Suprapubic skin (tissue), 4 donors: ENCODE data around the gene ZFYVE26.

Experiments used
- CTCF ChIP-seq, 2 donors: fragments of 200-600 bp in 1 of 2; fragments of 450-650 bp in 1 of 2; sonication (generic) in 1 of 2; IDR thresholded peaks; one replicate each; pipeline ENCODE4 v1.5.1; 2016 to 2019; ENCODE audit warnings: antibody characterized with exemption in 2 of 2, mild to moderate bottlenecking in 1 of 2, moderate library complexity in 1 of 2
- POLR2A ChIP-seq, 2 donors: fragments of 450-650 bp; IDR thresholded peaks; one replicate each; pipeline ENCODE4 v1.6.1; 2017; ENCODE audit warnings: antibody characterized with exemption in 2 of 2, mild to moderate bottlenecking in 2 of 2, moderate library complexity in 2 of 2
- POLR2AphosphoS5 ChIP-seq, 3 donors: sonication (generic); formaldehyde crosslinking; IDR thresholded peaks; one replicate each; pipeline ENCODE4 v1.6.1; 2017; ENCODE audit warnings: antibody characterized with exemption in 3 of 3

DNA sequence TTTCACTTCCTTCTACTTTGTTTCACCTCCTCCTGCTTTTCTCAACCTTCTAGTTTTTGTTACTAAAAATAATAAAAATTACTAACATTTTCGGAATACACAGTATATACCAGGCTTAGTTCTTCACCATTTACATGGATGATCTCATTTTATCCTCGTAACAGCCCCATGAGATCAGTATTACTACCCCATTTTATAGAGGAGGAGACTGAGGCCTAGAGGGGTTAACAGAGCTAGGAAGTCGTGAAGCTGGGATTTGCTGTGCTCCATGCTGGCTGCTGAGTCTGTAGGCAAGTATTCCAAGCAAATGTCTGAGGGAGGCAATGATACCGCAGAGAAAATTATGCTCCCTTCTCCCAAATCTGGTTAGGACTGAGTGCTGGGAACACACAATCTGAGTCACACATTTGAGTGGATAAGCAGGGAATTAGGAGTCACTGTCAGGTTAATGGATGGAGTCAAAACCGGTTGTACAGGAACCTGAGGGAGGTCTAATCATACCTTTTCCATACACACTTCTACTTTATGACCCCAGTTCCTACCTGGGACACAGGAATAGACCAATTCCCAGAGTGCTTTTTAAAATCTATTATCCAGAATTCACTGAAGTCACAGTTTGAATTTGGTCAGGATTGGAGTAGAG is 51.1 kb downstream of the ZFYVE26 start:
- no peak for TF ChIP-seq CTCF (IDR thresholded peaks at IDR 0.05)
- TF ChIP-seq POLR2AphosphoS5 (IDR thresholded peaks at IDR 0.05), result no peak
- no peak for TF ChIP-seq POLR2A (IDR thresholded peaks at IDR 0.05)
